ENCODE measurements around the gene RHO. TPM values are rescaled to one million over a fixed set of nuclear protein-coding genes. Genes with fewer than 3 reads are reported as not detected.
"Not testable (repeated sequence)": the region's sequence is repeated elsewhere in the genome, so short reads cannot be mapped to it uniquely, and the experiment has no call there.

The RHO gene
- total RNA-seq, 2 donors from 2014 or later: not detected

DNA sequence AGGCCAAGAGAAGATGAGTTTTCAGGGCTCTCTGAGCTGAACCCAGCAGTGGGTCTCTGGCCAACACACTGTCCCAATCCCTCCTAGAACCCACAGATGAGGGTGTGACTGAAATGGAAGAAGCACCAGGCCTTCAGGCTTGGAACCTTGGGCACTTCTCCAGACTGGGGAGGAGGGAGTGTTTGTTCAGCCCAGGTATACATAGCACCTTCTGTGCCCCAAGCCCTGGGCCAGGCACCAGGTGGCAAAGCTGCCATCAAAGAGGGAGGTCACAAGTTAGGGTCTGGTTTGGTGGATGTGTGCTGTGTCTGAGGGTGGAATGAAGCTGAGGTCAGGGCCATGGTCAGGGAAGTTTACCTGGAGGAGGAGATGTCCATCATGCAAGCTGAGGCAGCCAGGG lies 15.8 kb upstream of the RHO start:
- H3K36me3 ChIP-seq (replicated peaks in 1 of 2; ENCODE audit: insufficient read depth in 1 of 2, low read depth in 2 of 2): peaks cover 0 to under 1% of the 10 kb centered on the region in 2 donors
- no peaks in the 10 kb centered on the region for H3K9me3 ChIP-seq
- no peak overlapping the region for H3K27ac ChIP-seq
- ATAC-seq: no peak
- H3K4me3 ChIP-seq: no peak overlapping the region
- H3K4me1 ChIP-seq: no peaks in the 10 kb centered on the region
- intact Hi-C loops (cut with DNase I): no loop called here
- TF ChIP-seq CTCF (IDR thresholded peaks at IDR 0.05): no peak
- TF ChIP-seq POLR2A (IDR thresholded peaks at IDR 0.05): no peak
- DNase-seq: peak in 1 of 4 donors; percentile 31
- H3K27me3 ChIP-seq: no peaks in the 10 kb centered on the region

GRCh38 chr3:129513705-129514104 lies 14.7 kb upstream of the RHO start:
- WGBS, 2 donors: 88 to 93% methylated on average over 8 of the region's 8 CpGs
- DNase-seq: no peak
- TF ChIP-seq CTCF (IDR thresholded peaks at IDR 0.05) (no peak), POLR2A (IDR thresholded peaks at IDR 0.05) (no peak)
- ATAC-seq: no peak
- Histone ChIP-seq H3K27ac (no peak overlapping the region), H3K9me3 (no peaks in the 10 kb centered on the region), H3K4me3 (no peak overlapping the region), H3K4me1 (no peaks in the 10 kb centered on the region), H3K36me3 (replicated peaks in 1 of 2; ENCODE audit: insufficient read depth in 1 of 2, low read depth in 2 of 2) (no peaks in the 10 kb centered on the region), H3K27me3 (no peaks in the 10 kb centered on the region)
- intact Hi-C loops (cut with DNase I): no loop called here

GRCh38 chr3:129514110-129514509 lies 14.3 kb upstream of the RHO start:
- Histone ChIP-seq H3K4me3 (no peak overlapping the region), H3K36me3 (replicated peaks in 1 of 2; ENCODE audit: insufficient read depth in 1 of 2, low read depth in 2 of 2) (peaks cover 0 to 1% of the 10 kb centered on the region in 2 donors), H3K27me3 (no peaks in the 10 kb centered on the region), H3K27ac (no peak overlapping the region), H3K4me1 (no peaks in the 10 kb centered on the region), H3K9me3 (no peaks in the 10 kb centered on the region)
- 94 to 96% methylated on average over 10 of the region's 10 CpGs for WGBS, 2 donors
- intact Hi-C loops (cut with DNase I): no loop called here
- TF ChIP-seq CTCF (IDR thresholded peaks at IDR 0.05) (no peak), POLR2A (IDR thresholded peaks at IDR 0.05) (no peak)
- DNase-seq (no peak), ATAC-seq (no peak)

DNA sequence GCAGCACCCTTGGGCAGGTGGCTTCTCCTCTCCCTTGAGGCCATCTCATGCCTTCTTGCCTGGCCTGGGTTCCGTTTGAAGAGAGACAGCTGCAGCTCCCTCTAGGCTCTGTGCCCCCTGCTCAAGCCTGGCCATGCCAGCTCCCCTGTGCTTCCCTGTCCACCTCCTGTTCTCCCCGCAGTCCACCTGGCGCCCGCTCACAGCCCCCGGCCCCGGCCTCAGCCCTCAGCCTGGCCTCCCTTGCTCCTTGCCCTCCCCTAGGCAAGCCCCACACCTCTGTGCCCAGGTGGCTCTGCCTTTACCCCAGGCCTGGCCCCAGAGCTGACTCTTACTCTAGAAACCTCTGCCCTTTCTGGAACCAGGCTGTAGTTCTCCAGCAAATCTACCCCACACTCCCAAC lies 13.9 kb upstream of the RHO start:
- Histone ChIP-seq H3K36me3 (replicated peaks in 1 of 2; ENCODE audit: insufficient read depth in 1 of 2, low read depth in 2 of 2) (peaks cover 0 to 3% of the 10 kb centered on the region in 2 donors), H3K27me3 (no peaks in the 10 kb centered on the region), H3K4me1 (no peaks in the 10 kb centered on the region), H3K9me3 (no peaks in the 10 kb centered on the region), H3K4me3 (no peak overlapping the region), H3K27ac (no peak overlapping the region)
- intact Hi-C loops (cut with DNase I): no loop called here
- DNase-seq: no peak
- no peak for TF ChIP-seq CTCF (IDR thresholded peaks at IDR 0.05)
- no peak for TF ChIP-seq POLR2A (IDR thresholded peaks at IDR 0.05)
- no peak for ATAC-seq
- 93 to 96% methylated on average over 6 of the region's 6 CpGs for WGBS, 2 donors

DNA sequence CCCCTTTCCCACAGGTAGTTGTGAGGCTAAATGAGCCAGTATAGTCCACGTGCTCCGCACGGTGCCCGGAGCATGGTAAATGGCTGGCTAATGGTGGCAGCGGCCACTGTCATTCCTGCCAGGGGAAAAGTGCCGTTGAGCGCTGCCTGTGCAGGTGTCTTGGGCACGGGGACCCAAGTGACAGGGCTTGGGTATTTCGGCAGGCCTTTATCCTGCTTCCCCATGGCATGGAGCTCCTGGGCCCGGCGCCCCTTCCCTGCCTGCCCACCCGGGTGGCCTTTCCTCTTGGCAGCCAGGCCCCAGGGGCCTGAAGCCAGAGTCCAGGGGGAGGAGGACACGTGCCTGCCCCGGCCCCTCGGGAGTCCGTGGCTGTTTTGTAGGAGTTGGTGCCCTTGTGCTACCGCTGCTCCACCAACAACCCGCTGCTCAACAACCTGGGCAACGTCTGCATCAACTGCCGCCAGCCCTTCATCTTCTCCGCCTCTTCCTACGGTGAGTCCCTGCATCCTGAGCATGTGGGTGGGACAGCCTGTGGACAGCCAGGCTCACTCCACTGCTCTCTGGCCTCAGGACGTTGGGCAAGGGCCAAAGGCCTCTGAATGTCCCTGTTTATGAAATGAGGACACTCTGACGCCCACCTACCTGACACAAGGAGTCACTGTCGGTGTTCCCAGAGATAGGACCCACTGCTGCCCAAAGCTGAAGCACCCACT lies 13.2 kb upstream of the RHO start:
- H3K4me3 ChIP-seq; H3K27me3 ChIP-seq; H3K9me3 ChIP-seq; H3K36me3 ChIP-seq (replicated peaks in 1 of 2; ENCODE audit: insufficient read depth in 1 of 2, low read depth in 2 of 2); H3K27ac ChIP-seq; DNase-seq; H3K4me1 ChIP-seq; ATAC-seq; intact Hi-C loops (cut with DNase I): not testable (repeated sequence)
- WGBS, 2 donors: 89 to 97% methylated on average over 11 to 16 of the region's 25 CpGs

DNA sequence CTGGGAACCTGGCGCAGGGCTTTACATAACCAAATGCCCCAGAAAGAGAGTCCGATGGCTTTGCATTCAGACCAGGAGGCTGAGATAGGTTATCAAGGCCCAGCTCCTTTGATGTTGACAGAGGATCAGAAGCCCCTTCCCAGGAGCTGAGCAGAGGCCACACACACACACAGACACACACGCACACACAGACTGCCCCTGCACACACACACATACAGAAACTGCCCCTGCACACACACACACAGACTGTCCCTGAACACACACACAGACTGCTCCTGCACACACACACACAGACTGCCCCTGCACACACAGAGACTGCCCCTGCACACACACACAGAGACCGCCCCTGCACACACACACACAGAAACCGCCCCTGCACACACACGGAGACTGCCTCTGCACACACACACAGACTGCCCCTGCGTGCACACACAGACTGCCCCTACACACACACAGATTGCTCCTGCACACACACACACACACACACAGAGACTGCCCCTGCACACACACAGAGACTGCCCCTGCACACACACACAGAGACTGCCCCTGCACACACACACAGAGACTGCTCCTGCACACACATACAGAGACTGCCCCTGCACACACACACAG lies 12.5 kb upstream of the RHO start:
- H3K9me3 ChIP-seq; ATAC-seq; H3K4me1 ChIP-seq; H3K36me3 ChIP-seq (replicated peaks in 1 of 2; ENCODE audit: insufficient read depth in 1 of 2, low read depth in 2 of 2); DNase-seq; H3K27me3 ChIP-seq; H3K4me3 ChIP-seq; intact Hi-C loops (cut with DNase I); H3K27ac ChIP-seq: not testable (repeated sequence)
- 74 to 81% methylated on average over 4 to 6 of the region's 7 CpGs for WGBS, 2 donors

Measured in body of pancreas (tissue), 4 donors.